Stomach (tissue), 9 donors: ENCODE measurements around the gene RAPGEF3. TPM values are rescaled to one million over a fixed set of nuclear protein-coding genes. Genes with fewer than 3 reads are reported as not detected.

Source experiments
- DNase-seq, 2 donors: peaks; one replicate each; pipeline versions ENCODE4 v3.0.0 to v3.0.0-alpha.2; 2013 to 2019
- H3K27ac ChIP-seq, 5 donors: fragments of 200-600 bp in 4 of 5; sonication (generic) in 4 of 5; one replicate each; pipeline ENCODE4 v1.5.1; 2013 to 2019; ENCODE audit warnings: mild to moderate bottlenecking in 1 of 5, moderate library complexity in 1 of 5
- H3K27me3 ChIP-seq, 3 donors: fragments of 200-600 bp; sonication (generic); one replicate each; pipeline ENCODE4 v1.5.1; 2017 to 2019; ENCODE audit warnings: mixed run types in 1 of 3
- H3K36me3 ChIP-seq, 4 donors: fragments of 200-600 bp; sonication (generic); 1 replicate in 3 of 4; 2 replicates in 1 of 4; pipeline ENCODE4 v1.5.1; 2016 to 2019
- H3K4me1 ChIP-seq, 4 donors: fragments of 200-600 bp; sonication (generic); one replicate each; pipeline ENCODE4 v1.5.1; 2016 to 2019
- H3K4me3 ChIP-seq, 4 donors: fragments of 200-600 bp; sonication (generic) in 3 of 4; one replicate each; pipeline ENCODE4 v1.5.1; 2016 to 2019; ENCODE audit warnings: mild to moderate bottlenecking in 1 of 4
- H3K9me3 ChIP-seq, 4 donors: fragments of 200-600 bp; sonication (generic); one replicate each; pipeline ENCODE4 v1.5.1; 2016 to 2019
- CTCF ChIP-seq, 7 experiments: fragments of 450-650 bp in 4 of 7; fragments of 200-600 bp in 3 of 7; sonication (generic) in 3 of 7; IDR thresholded peaks; one replicate each; pipeline ENCODE4 v1.5.1; 2016 to 2019; ENCODE audit warnings: antibody characterized with exemption in 7 of 7, control low read depth in 2 of 7, mild to moderate bottlenecking in 1 of 7
- EP300 ChIP-seq: sonication (generic); formaldehyde crosslinking; IDR thresholded peaks from one replicate; pipeline ENCODE4 v1.6.1; 2017; ENCODE audit warnings: antibody characterized with exemption
- POLR2A ChIP-seq, 4 donors: fragments of 450-650 bp; IDR thresholded peaks; one replicate each; pipeline ENCODE4 v1.6.1; 2016; ENCODE audit warnings: antibody characterized with exemption in 4 of 4, control low read depth in 2 of 4, mild to moderate bottlenecking in 1 of 4, moderate library complexity in 1 of 4
- POLR2AphosphoS5 ChIP-seq, 3 donors: sonication (generic); formaldehyde crosslinking; IDR thresholded peaks; one replicate each; pipeline ENCODE4 v1.6.1; 2016; ENCODE audit warnings: antibody characterized with exemption in 3 of 3
- WGBS, 5 donors: extraction: QIAGEN DNeasy Blood & Tissue Kit in 3 of 5; methylation state at CpG; one replicate each; pipeline versions ENCODE4 v1.1.5 to v1.1.7; 2013 to 2018; 5-methylcytosine and 5-hydroxymethylcytosine counted together
- intact Hi-C: fragments of 100-400 bp; cut with DNase I; formaldehyde crosslinking; loops from one replicate; pipeline ENCODE4 v1.15.1; 2023; ENCODE audit warnings: low total_unique reads
- polyA plus RNA-seq, 3 donors: library from polyadenylated mRNA; stranded (reverse); fragments of 200-250 nt; gene quantifications; one replicate each; pipeline ENCODE4 v1.2.3, GENCODE V29; 2013
- total RNA-seq, 5 donors: library from RNA; depleted of rRNA; stranded (reverse); fragments of >200 nt; gene quantifications; one replicate each; pipeline versions ENCODE4 v1.1.0 to v1.2.3, GENCODE V29; 2014 to 2016
- donor health status: healthy with polysubstance abuse.
- donor health status: Bipolar disorder and iron deficiency.
- donor health status: healthy.

The RAPGEF3 gene
- total and polyA plus RNA-seq, 8 donors, result 15.9 to 114 (median 23.9) TPM

- Histone ChIP-seq H3K36me3 (no peaks in the 10 kb centered on the region), H3K27me3 (no peaks in the 10 kb centered on the region), H3K27ac (no peak overlapping the region), H3K4me1 (peaks cover 13 to 47% (median 27%) of the 10 kb centered on the region in 4 donors), H3K9me3 (no peaks in the 10 kb centered on the region), H3K4me3 (no peak overlapping the region)
- 88 to 93% (median 90%) methylated on average over 6 of the region's 6 CpGs for WGBS, 5 donors
- TF ChIP-seq CTCF (IDR thresholded peaks at IDR 0.05) (no peak), EP300 (no peak), POLR2AphosphoS5 (IDR thresholded peaks at IDR 0.05) (no peak), POLR2A (IDR thresholded peaks at IDR 0.05) (no peak)
- intact Hi-C loops, result loop anchor here (10.0 kb wide), 2 partner anchors 53 to 133 kb away; no protein-coding TSS in a partner anchor
- no peak for DNase-seq
These were observed 46.5 kb downstream of the RAPGEF3 start for GRCh38 chr12:47712171-47712570.

- intact Hi-C loops, result loop anchor here (10.0 kb wide), 2 partner anchors 53 to 133 kb away; no protein-coding TSS in a partner anchor
- Histone ChIP-seq H3K36me3 (no peaks in the 10 kb centered on the region), H3K27me3 (no peaks in the 10 kb centered on the region), H3K4me3 (no peak overlapping the region), H3K9me3 (no peaks in the 10 kb centered on the region), H3K4me1 (peaks cover 11 to 46% (median 28%) of the 10 kb centered on the region in 4 donors), H3K27ac (no peak overlapping the region)
- no peak for DNase-seq
- 83 to 95% (median 92%) methylated on average over 4 to 5 of the region's 5 CpGs for WGBS, 5 donors
- no peak for TF ChIP-seq EP300
- no peak for TF ChIP-seq CTCF (IDR thresholded peaks at IDR 0.05)
- no peak for TF ChIP-seq POLR2AphosphoS5 (IDR thresholded peaks at IDR 0.05)
- TF ChIP-seq POLR2A (IDR thresholded peaks at IDR 0.05), result no peak
These were observed 47.2 kb downstream of the RAPGEF3 start for GRCh38 chr12:47711448-47711847.

GRCh38 chr12:47710278-47710677 lies 48.4 kb downstream of the RAPGEF3 start:
- H3K9me3 ChIP-seq, result no peaks in the 10 kb centered on the region
- no peaks in the 10 kb centered on the region for H3K27me3 ChIP-seq
- H3K4me1 ChIP-seq, result peaks cover 4 to 35% (median 20%) of the 10 kb centered on the region in 4 donors
- no peak for DNase-seq
- H3K27ac ChIP-seq, result no peak overlapping the region
- TF ChIP-seq POLR2AphosphoS5 (IDR thresholded peaks at IDR 0.05) (no peak), POLR2A (IDR thresholded peaks at IDR 0.05) (no peak), CTCF (IDR thresholded peaks at IDR 0.05) (no peak), EP300 (no peak)
- H3K36me3 ChIP-seq, result no peaks in the 10 kb centered on the region
- no peak overlapping the region for H3K4me3 ChIP-seq
- intact Hi-C loops, result loop anchor here (10.0 kb wide), 2 partner anchors 55 to 135 kb away; no protein-coding TSS in a partner anchor

- Histone ChIP-seq H3K27me3 (no peaks in the 10 kb centered on the region), H3K36me3 (no peaks in the 10 kb centered on the region), H3K27ac (no peak overlapping the region), H3K9me3 (no peaks in the 10 kb centered on the region), H3K4me3 (no peak overlapping the region), H3K4me1 (peaks cover 4 to 36% (median 21%) of the 10 kb centered on the region in 4 donors)
- WGBS, 5 donors, result 80 to 92% (median 82%) methylated on average over 2 of the region's 2 CpGs
- no peak for DNase-seq
- intact Hi-C loops, result loop anchor here (10.0 kb wide), 2 partner anchors 55 to 135 kb away; no protein-coding TSS in a partner anchor
- TF ChIP-seq CTCF (IDR thresholded peaks at IDR 0.05) (no peak), POLR2A (IDR thresholded peaks at IDR 0.05) (no peak), EP300 (no peak), POLR2AphosphoS5 (IDR thresholded peaks at IDR 0.05) (no peak)
These were observed 49.0 kb downstream of the RAPGEF3 start for GRCh38 chr12:47709671-47710070.
